ENCODE measurements around the gene CDC42BPA.

DNA sequence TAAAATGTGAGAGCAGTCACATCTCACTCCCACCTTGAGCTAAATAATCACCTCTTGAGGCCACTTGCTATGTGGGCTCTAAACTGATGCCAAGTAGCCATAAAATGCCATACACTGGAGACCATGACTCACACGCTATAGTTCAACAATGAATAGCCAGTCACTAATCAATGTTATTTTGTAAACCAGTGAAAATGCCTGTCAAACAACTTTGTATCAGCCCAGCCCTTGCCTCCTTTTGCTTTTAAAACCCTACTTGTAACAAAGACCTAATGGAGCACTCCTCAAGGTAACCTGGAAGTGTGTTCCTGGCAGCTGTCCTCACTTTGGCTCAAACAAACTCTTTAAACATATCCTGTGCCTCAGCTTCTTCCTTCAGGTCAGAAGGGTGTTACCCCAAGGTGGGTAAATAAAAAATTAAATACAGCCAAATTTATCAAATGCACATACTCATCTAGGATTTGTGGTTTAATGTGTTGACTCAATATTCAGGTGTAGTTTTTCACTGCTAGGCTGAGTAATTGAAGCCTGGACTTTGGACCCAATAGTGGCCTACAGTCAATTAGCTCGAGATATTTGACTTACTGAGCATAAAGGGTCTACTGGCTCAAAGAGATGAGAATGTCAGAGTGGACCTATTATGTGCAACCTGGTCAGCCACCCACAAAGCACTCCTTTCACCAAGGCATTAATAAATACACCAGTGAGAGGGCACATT, 223.9 kb downstream of the CDC42BPA start:
- TF ChIP-seq POLR2AphosphoS5 (IDR thresholded peaks at IDR 0.05; ENCODE audit: insufficient read depth, low read depth, low read length), result no peak
- TF ChIP-seq, protein P1, sequence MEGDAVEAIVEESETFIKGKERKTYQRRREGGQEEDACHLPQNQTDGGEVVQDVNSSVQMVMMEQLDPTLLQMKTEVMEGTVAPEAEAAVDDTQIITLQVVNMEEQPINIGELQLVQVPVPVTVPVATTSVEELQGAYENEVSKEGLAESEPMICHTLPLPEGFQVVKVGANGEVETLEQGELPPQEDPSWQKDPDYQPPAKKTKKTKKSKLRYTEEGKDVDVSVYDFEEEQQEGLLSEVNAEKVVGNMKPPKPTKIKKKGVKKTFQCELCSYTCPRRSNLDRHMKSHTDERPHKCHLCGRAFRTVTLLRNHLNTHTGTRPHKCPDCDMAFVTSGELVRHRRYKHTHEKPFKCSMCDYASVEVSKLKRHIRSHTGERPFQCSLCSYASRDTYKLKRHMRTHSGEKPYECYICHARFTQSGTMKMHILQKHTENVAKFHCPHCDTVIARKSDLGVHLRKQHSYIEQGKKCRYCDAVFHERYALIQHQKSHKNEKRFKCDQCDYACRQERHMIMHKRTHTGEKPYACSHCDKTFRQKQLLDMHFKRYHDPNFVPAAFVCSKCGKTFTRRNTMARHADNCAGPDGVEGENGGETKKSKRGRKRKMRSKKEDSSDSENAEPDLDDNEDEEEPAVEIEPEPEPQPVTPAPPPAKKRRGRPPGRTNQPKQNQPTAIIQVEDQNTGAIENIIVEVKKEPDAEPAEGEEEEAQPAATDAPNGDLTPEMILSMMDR (IDR thresholded peaks at IDR 0.05; ENCODE audit: extremely low read depth in 1 of 2, insufficient read depth in 1 of 2, low read depth in 1 of 2, low read length in 2 of 2), result no peak
- TF ChIP-seq EZH2 (IDR thresholded peaks at IDR 0.05; ENCODE audit: borderline replicate concordance, low read depth, low read length, severe bottlenecking), result no peak
- TF ChIP-seq POLR2A (IDR thresholded peaks at IDR 0.05; ENCODE audit: low read depth, low read length), result no peak
- no peak for TF ChIP-seq MYC (IDR thresholded peaks at IDR 0.05; ENCODE audit: low read depth, low read length)
- TF ChIP-seq GATA2 (IDR thresholded peaks at IDR 0.05; ENCODE audit: insufficient read depth, insufficient read length, low read depth, low read length), result no peak
- TF ChIP-seq, protein P2, sequence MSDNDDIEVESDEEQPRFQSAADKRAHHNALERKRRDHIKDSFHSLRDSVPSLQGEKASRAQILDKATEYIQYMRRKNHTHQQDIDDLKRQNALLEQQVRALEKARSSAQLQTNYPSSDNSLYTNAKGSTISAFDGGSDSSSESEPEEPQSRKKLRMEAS (IDR thresholded peaks at IDR 0.05; ENCODE audit: insufficient read depth, insufficient read length), result no peak
- no peak for TF ChIP-seq FOS (IDR thresholded peaks at IDR 0.05; ENCODE audit: borderline replicate concordance, insufficient read depth, low read length)
- no peak for TF ChIP-seq JUN (IDR thresholded peaks at IDR 0.05; ENCODE audit: borderline replicate concordance, insufficient read depth, insufficient read length, low read depth)

All from endothelial cell of umbilical vein (primary cell).